Measurements from ENCODE around the gene DYSF. TPM values are rescaled to one million over a fixed set of nuclear protein-coding genes. Genes with fewer than 3 reads are reported as not detected.
"Not testable (repeated sequence)": the region's sequence is repeated elsewhere in the genome, so short reads cannot be mapped to it uniquely, and the experiment has no call there.

Gene DYSF
- total RNA-seq, 1 donor from 2014 or later = 100 TPM

DNA sequence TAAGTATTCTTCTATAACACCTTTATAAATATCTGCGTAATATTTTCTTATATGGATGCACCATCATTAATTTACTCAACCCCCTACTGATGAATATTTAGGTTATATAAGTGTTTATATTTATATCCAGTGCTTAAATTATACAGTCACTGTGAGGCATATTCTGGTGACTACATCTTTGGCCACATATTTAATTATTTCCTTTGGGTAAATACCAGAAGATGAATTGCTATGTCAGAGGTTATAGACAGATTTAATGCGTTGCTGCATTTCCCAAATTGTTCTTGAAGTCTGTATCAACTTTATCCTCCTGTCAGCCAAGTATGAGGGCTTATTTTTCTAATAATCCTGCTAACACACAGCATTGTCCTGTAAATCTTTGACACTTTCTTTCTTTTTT is 18.7 kb downstream of the DYSF start:
- no peak for DNase-seq

DNA sequence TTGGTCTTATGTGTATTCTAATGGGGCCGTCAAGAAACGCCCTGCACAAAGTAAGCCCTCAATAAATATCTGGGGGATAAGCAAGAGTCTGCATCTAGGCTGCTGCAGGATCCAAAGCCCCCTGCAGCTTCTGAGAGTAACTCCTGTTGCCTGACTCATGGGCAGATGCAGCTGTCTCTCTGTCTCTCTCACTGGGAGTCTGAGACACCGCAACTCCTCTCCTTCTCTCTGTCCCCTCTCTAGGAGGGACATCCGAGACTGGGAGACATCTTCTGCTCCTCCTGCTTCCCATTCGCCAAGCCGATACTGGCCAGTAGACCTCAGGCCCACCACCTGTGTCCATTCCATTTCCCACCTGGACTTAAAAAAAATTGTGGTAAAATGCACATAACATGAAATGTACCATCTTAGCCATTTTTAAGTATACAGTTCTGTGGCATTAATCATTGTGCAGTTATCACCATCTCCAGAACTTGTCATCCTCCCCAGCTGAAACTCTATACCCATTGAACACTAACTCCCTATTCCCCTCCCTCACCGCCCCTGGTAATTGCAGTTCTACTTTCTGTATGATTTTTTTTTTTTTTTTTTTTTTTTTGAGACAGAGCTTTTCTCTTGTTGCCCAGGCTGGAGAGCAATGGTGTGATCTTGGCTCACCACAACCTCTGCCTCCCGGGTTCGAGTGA is 20.1 kb downstream of the DYSF start:
- no peak for DNase-seq

DNA sequence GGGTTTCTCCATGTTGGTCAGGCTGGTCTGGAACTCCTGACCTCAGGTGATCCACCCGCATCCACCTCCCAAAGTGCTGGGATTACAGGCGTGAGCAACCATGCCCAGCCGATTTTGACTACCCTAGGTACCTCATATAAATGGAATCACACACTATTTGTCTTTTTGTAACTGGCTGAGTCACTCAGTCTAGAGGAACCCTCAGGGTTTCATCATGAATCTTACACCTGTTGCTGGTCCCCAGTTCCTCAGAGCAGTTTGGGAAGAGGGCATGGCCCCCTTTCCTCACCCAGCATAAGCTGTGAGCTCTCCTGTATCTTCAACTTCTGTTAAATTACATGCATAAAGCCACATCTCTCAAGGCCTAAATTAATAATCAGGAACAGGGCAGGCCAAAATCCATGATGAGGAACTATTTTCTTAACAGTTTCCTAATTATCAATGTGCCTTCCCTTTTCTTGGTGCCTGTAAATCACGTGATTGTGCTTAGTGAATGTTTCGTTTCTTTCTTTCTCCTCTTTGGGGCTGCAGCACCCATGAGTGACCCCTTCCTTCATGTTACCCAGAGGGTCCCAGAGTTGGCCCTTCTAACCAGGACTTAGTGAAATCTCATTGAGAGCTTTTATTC is 20.9 kb downstream of the DYSF start:
- DNase-seq = no peak

DNA sequence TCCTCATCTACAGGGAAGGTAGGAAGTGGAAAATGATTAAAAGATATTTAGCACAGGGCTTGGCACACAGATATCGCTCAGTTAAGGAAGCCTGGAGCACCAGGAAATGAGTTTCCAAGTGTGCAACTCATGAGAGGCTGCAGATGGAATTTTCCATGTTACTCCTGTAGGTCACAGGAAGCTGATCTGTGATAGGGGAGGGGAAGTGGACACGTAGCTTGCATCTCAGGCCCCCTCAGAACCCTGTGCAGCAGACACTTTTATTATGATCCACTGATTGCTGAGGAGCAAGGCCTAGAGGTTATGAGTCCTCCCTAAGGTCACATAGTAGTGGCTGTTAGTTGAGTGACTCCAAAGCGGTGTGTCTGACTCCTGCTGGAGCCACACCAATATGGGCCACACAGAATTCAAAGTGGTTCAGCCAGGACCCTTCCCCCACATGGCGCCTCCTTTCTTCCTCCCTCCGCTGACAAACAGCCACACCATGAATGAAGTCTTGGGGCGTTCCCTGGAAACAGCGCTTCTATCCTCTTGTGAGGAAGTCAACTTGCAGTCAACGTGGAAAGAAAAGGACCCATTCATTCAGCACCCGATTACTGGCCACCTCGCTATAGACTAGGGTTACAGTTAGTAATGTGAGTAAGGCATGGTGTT is 21.5 kb downstream of the DYSF start:
- DNase-seq = no peak

DNA sequence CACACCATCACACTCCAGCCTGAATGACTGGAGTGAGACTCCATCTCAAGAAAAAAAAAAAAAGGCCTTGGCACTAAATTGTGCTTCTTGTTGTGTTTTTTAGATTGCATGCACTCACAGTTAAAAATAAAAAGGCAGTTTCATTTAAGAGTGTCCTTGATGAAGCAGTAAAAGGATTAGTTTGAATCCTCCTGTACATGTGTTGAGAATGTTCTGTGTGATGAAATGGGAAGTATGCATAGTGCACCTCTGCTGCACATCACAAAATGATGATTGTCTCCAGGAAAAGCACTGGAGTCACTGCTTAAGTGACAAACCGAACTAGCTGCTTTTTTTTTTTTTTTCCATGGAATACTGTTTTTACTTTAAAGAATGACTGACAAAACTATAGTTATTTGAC is 23.1 kb downstream of the DYSF start:
- no peak for DNase-seq

DNA sequence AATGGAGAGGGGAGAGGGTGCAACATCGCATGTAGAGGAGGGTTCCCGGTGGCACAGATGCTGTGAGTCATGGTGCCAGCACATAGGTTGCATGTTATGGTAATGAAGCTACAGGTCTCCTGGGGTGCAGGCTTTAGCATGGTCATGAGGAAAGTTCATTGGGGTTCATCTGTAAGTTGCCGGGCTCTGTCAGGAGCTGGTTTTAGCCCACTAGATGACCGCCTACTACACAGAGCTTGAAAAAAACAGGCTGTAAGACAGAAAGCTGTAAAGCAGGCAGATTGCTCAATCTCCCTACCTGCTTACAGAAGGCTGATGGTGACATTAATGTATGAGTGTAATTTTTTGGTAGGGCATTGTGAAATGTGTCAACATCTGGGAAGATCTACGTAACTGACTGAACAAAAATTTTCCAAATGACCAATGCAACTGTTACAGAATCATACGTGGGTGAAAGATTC is 23.9 kb downstream of the DYSF start:
- no peak for DNase-seq

DNA sequence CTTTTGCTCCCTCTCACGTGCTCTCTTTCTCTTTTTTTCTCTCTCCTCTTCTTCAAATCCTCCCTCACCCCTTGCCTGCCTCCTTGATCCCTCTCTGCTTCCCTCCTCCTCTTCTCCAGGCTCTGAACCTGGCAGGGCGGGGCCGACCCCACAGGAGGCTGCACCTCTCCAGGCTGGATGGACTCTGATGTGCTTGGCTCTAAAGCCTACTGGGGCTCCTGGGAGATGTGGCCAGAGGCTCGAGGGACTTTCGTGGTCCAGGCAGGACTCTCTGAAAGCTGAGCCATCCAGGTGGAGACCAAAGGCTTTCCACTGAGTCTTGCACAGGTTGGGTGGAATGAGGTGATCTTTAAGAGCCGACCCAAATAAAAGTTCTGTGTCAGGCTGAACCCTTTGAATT is 25.4 kb downstream of the DYSF start:
- no peak for DNase-seq

DNA sequence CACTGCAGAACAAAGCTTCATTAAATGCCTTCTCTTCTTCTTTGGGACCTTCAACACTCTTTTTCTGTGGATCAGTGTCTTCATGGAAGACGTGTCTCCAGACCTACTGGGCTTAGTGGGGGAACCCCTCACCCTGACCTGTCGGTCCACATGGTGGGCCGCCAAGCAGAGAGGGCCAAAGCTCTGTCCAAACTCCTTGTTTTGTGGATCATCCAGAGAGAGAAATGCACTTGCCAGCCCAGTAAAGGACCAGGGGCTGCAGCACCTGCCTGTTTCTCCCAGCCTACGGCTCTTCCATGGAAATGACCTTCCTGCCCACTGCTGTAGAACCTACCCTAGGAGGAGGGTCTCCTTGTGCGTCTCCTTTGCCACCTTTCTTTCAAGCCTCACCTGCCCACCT is 25.9 kb downstream of the DYSF start:
- DNase-seq = no peak

DNA sequence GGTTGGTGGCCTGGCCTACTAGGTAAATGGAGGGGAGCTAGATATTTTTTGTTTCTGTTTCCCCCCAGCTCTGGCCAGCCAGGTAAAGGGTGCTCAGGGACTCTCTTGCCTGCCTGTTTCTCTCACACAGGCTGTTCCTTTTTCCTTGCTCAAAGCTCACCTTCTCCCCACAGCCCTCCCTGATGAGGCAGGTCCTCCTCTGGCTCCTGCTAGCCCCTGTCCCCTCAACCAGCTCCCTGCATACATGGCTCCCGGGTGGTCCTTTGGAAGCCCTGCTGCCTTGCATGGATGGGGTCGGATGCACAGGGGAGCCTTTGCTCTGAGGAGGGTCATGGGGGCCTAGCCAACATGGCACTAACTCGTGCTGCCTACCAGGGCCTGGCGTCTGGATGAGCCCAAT is 27.8 kb downstream of the DYSF start:
- DNase-seq = no peak

DNA sequence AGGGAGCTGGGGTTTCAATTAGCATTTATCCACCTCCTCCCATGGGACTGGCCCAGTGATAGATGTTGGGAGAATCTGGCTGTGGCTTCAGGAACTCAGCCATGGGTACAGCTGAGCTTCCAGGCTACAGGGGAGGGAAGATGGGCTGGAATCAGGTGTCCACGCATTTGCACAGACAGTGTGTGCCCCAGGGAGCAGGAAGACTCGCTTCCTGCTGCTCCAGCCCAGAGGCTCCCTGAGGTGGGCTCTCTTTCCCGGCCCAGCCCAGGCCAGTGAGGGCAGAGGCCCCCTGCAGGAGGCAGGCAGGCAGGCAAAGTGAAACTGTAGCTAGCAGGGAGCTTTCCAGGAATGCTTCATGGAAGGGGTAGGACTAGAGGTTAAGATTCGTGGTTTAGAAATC is 28.7 kb downstream of the DYSF start:
- DNase-seq = no peak

DNA sequence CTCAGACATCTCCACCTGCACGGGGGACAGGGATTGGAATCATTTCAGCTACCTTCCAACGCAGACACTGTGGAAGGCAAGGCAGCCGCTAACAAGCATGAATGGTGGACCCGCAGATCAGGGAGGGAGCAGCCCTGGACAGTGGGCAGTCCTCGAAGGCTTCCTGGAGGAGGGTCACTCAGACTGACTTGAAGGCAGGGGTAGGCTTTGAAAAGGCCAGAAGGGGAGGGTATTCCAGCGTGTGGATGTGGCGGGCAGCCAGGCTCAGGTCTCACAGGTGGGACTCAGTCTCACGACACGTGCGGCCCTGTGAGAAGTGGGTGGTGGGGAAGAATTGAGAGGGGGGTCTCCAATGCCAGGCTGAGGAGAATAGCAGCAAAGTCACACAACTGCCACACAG is 29.9 kb downstream of the DYSF start:
- DNase-seq = no peak

DNA sequence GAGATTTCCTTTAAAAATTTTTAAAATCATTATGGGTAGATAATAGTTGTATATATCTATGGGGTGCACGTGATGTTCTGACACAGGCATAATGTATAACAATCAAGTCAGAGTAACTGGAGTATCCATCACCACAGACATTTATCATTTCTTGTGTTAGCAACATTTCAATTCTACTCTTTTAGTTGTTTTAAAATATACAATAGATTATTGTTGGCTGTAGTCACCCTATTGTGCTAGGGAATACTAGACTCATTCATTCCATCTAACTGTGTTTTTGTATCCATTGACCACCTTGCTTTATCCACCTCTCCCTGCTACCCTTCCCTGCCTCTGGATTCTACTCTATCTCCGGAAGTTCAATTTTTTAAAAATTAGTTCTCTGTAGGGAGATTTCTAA is 31.0 kb downstream of the DYSF start:
- no peak for DNase-seq

DNA sequence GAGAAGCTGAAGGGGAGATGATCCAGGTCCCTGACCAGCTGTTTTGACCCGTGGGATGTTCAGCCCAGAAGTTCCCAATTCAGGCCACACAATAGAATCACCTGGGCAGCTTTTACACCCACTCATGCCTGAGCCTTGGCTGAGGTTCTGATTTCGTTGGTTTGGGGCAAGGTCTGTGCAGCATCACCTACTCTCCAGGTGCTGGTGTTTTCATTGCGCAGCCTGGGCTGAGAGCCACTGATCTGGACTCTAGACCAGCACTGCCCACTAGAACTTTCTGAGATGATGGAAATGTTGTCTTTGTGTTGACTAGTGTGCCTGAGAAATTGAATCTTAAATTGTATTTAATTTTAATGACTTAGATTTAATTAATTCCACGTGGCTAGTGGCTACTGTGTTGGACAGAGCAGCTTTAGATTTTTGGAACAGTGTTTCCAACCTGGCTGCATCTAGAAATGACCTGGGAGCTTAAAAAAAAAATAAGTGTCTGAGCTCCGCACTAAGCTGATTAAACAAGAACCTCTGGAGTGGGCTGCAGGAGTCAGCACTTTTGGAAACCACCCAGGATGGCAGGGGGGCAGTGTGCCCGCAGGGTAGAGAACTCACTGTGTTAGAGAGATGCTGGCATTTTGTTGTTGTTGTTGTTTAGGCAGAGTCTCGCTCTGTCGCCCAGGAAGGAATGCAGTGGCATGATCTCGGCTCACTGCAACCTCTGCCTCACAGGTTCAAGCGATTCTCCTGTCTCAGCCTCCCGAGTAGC is 33.7 kb downstream of the DYSF start:
- no peak for DNase-seq

DNA sequence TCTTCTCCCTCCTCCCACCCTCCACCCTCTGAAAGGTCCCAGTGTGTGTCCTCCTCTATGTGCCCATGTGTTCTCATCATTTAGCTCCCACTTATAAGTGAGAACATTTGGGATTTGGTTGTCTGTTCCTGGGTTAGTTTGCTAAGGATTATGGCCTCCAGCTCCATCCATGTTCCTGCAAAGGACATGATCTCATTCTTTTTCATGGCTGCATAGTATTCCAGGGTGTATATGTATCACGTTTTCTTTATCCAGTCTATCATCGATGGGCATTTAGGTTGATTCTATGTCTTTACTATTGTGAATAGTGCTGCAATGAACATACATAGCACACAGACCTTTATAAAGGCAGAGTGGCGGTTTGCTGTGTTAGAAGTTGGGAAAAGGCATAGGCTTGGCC is 38.2 kb downstream of the DYSF start:
- not testable (repeated sequence) for DNase-seq

DNA sequence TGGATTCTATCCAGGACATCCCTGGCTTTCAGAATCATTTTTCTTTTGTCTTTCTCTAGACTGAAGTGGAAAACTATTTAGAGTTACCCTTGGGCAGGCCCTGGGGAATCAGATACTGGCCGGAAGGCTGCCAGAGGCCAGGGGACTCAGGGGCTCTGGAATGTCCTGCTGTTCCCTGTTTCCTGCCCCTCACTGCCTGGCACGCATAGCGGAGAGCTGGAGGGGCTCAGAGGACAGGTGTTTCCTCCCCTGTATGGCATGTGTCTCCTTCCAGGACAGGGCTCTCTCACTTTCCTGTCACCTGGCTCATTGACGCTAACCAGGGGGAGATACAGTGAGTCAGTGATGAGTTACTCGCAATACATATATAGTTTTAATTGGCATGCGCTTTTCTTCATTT is 38.8 kb downstream of the DYSF start:
- DNase-seq = peak; percentile 53

DNA sequence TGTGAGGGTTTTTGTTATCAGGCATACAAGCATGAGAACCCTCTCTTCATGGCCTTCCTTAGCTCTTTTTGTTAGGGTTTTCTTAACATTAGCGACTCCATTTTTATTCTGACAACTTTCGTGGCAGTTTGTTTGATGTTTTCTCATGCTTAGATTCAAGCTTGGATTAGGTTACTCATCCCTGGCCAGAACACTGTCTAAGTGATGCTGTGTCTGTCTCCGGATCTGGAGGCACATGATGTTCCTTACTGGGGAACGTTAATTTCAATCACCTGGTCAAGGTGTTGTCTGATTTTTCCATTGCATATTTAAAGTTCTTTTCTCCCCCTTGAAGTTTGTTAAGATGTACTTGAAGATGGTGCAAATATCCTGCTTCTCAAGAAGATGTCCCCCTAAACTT is 40.7 kb downstream of the DYSF start:
- DNase-seq = no peak

DNA sequence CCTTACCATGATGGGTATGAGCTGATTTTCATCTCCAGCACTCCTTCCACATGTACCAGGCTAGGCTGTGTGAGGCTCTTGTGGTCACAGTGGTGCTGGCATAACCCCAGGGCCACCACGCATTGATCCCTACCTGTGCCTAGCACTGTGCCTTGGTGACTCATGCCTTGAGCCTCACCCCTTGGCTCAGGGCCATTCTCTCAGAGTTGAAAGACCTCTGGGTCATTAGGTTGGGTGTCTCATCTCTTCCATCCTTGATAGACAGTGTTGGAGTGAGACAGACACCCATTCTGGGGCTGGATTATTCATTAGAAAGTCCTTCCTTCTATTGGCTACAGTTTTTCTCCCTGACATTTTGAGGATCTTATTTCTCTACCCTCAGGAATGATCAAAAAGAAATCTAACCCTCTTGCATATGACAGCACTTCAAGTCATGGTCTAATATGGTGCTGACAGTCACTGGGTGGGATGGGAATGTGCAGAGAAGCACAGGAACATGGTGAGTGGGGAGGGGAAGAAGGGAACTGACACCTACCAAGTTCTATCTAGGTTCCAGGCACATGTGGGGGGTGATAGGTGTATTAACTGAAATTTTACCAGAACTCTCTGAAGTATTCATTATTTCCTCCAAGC is 41.3 kb downstream of the DYSF start:
- DNase-seq = no peak

DNA sequence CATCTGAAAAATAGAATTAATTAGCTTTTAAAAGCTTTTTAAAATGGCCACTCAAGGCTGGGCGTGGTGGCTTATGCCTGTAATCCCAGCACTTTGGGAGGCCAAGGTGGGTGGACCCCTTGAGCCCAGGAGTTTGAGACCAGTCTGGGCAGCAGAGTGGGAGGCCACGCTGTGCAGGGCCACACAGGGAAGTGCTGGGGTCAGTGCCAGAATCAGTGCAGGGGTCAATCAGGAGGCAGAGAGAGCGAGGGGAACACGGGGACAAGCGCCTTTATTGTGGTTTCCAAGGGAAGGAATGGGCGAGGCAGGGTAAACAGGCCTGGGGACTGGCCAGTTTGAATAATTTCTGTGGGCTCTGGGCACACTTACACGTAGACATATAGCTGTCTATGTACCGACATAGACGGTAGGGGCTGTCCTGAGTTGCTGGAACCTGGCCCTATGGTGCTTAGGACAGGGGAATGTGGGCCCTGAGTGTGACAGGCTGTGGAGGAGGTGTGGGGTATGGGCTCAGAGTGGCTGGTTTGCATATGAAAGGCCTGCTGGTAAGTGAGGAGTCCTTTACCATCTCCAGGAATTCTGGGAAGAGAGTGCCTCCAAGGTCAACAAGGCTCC is 42.9 kb downstream of the DYSF start:
- no peak for DNase-seq

DNA sequence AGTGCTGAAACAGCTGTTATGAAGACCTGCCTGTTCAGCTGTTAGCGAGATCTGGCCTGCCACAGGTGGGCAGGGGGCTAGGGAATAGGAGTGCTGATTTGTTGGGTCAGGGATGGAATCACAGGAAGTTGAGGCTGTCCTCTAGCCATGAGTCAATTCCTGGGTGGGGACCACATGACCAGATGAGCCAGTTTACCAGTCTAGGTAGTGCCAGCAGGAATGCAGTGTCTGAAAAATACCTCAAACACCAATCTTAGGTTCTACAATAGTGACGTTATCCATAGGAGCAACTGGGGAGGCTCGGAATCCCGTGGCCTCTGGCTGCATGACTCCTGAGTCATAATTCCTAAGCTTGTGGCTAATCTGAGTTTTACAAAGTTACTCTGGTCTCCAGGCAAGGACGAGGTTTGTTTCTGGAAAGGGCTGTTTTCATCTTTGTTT is 44.9 kb downstream of the DYSF start:
- peak; percentile 45 for DNase-seq

DNA sequence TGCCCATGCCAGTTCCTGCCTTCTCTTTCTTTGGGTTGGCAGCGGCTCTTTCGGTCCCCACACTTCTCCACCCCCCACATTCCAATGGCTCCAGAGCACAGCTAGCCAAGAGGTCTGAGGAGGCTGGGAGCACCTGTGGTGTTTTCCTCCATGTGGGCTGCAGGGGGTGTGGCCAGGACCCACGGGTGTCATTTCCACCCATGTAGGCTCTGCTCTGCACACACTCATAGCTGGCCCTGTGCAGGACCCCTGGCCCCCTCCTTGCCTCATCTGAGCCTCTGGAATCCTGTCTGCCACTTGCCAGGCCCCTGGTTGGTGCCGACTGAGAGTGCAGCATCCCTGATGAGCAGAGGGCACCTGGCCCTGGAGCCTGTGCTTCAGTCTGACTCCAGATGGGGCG is 46.3 kb downstream of the DYSF start:
- no peak for DNase-seq

DNA sequence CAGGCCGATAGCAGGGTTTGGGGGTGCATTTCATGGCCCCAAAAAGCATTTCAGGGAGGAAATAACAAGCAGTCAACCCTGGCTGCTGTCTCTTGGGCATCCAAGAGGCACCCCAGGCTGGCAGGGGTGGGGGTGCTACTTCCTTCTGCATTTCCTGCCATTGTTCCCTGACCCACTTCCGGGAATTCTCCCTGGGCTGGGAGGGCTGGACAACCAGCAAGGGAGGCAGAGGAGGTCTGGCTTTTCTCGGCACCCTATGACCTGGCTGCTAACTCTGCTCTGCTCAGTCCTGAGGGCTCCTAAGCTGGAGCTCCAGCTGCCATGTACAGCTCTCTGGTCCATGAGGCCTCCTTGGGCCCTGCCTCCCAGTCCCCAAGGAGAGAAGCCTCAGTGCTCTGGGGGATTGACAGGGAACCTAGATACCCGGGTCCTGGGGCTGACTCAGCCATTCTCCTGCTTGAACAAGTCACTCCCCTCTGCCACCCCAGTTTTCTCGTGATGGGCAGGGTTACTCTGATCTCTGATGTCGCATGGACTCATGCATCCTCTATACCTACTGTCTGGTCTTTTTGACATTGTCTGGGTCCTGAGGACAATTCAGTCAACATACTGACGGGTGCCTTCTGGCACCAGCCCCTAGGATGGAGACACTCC is 47.2 kb downstream of the DYSF start:
- no peak for DNase-seq
